ENCODE data around the gene PNPLA2. TPM values are rescaled to one million over a fixed set of nuclear protein-coding genes. Genes with fewer than 3 reads are reported as not detected.

The PNPLA2 gene
- total and polyA plus RNA-seq, 5 donors from 2014 or later, result 23.9 to 195 (median 24.9) TPM

DNA sequence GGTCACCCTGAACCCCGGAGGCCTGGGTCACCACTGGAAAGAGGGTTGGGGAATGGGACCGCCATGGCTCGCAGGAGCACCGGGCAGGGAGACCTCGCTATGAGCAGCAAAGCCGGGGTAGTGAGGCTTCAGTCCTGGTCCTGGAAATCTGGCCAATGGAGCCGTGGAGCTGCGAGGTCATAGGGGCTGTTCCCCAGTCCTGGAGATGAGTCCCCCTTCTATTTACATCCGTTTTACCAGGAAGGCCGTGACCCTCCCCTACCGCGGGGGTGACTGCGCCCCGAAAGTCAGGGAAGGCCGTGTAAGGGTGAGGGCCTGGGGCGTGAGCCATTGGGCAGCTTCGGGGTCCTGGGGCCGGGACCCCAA, 14.1 kb upstream of the PNPLA2 start:
- no peak for ATAC-seq (ENCODE audit: low read depth in 2 of 2)
- H3K27me3 Mint-ChIP-seq, result peaks cover 2% of the 10 kb centered on the region

DNA sequence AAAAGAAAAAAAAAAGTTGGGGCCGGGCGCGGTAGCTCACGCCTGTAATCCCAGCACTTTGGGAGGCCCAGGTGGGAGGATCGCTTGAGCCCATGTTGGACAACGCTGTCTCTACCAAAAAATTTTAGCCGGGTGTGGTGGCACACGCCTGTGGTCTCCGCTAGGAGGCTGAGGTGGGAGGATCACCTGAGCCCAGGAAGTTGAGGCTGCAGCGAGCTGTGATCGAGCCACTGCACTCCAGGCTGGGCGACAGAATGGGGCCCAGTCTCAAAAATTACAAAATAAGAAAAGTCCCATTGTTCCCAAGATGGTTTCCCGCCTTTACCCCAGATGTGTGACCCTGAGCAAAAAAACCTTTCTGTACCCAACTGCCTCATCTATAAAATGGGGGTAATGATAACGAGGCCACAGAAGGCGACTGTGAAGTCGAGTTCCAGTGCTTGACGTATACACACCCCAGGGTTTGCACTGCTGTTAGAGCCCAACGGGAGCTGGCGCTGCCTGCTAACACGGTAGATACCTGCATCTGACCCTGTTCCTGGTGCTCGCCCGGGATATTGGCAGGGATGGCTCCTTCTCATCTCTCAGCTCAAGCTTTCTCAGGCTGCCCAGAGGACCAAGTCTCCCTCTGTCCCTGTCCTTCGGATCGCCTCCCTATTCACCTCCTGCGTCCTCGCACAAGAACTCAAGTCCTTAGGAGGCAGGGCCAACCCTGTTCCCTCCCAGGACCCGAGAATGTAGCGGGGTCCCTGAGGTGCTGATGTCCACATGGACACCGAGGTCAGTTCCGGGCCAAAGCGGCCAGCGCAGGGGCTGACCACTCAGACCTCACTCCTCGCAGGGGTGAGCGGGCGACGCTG, 10.1 kb upstream of the PNPLA2 start:
- Histone ChIP-seq H3K9me3 (ENCODE audit: control insufficient read depth in 2 of 2, low read length in 2 of 2) (no peaks in the 10 kb centered on the region), H3K27me3 (ENCODE audit: control insufficient read depth, insufficient read depth, low read length) (no peaks in the 10 kb centered on the region), H3K4me1 (ENCODE audit: control insufficient read depth, insufficient read depth, low read length, poor library complexity, severe bottlenecking) (peaks cover 50% of the 10 kb centered on the region), H3K27ac (ENCODE audit: insufficient read depth, low read length, poor library complexity, severe bottlenecking) (peak overlapping the region; percentile 95), H3K4me3 (ENCODE audit: low read depth, low read length) (peak overlapping the region; percentile 76), H3K36me3 (ENCODE audit: control insufficient read depth, insufficient read depth, low read length) (peaks cover 22% of the 10 kb centered on the region)
- H3K4me3 Mint-ChIP-seq, result peak overlapping the region; percentile 94 to 98 (median 96)
- peaks cover 5% of the 10 kb centered on the region for H3K36me3 Mint-ChIP-seq
- peak in 2 of 3 donors; percentile 29 to 51 for DNase-seq
- no peaks in the 10 kb centered on the region for H3K9me3 Mint-ChIP-seq
- H3K27me3 Mint-ChIP-seq, result peaks cover 4% of the 10 kb centered on the region
- peaks cover 6 to 57% (median 17%) of the 10 kb centered on the region in 4 donors for H3K4me1 Mint-ChIP-seq
- H3K27ac Mint-ChIP-seq, result peak overlapping the region; percentile 93 to 99 (median 97)
- no peak for ATAC-seq (ENCODE audit: low read depth in 2 of 2)

More for the DNA sequence above, 14.1 kb upstream of the PNPLA2 start:
- H3K9me3 ChIP-seq (ENCODE audit: control insufficient read depth in 2 of 2, low read length in 2 of 2), result no peaks in the 10 kb centered on the region
- H3K4me1 Mint-ChIP-seq, result peaks cover 0 to 30% (median 9%) of the 10 kb centered on the region in 4 donors
- H3K36me3 Mint-ChIP-seq, result no peaks in the 10 kb centered on the region
- peak overlapping the region; percentile 9 to 72 (median 59) for H3K27ac Mint-ChIP-seq
- peaks cover 35% of the 10 kb centered on the region for H3K4me1 ChIP-seq (ENCODE audit: control insufficient read depth, insufficient read depth, low read length, poor library complexity, severe bottlenecking)
- H3K36me3 ChIP-seq (ENCODE audit: control insufficient read depth, insufficient read depth, low read length), result no peaks in the 10 kb centered on the region
- H3K9me3 Mint-ChIP-seq, result no peaks in the 10 kb centered on the region
- peak overlapping the region; percentile 83 to 86 (median 86) for H3K4me3 Mint-ChIP-seq
- H3K4me3 ChIP-seq (ENCODE audit: low read depth, low read length), result peak overlapping the region; percentile 71
- no peaks in the 10 kb centered on the region for H3K27me3 ChIP-seq (ENCODE audit: control insufficient read depth, insufficient read depth, low read length)
- H3K27ac ChIP-seq (ENCODE audit: insufficient read depth, low read length, poor library complexity, severe bottlenecking), result peak overlapping the region; percentile 80
- DNase-seq, result no peak

DNA sequence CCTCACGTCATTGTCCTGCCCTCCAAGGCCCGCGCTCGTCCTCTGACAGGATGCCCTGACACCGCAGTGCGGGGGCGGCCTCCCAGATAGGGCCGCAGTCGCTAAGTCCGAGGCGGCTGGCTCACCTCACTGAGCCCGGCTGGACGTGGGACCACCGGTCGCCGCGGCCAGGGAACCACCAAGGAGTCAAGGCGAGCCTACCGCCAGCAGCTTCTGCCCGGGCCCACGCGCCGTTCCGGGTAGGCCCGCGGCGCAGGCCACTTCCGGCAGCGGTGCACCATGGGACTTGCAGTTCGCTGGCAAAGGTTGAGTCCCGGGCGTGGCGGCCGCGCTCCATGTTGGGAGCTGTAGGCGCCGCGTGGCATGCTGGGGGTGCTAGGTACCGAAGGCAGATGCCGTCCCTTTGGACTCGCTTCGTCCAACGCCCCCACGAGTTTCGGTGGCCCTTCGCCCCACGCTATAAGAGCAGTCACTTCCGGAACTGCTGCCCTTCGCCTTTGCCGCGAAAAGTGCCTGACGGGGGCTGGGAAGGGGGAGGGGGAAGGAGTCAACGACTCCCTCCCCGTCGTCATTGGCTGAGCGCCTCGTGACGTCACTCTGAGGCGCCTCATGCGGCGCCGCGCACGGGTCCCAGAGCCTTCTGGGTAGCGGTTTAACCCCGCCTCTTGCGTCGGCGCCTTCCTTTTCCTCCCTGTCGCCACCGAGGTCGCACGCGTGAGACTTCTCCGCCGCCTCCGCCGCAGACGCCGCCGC, 9.3 kb upstream of the PNPLA2 start, which contains the start of gene RPLP2:
TSS of gene RPLP2 (plus strand) at position 681 of the 753 bp plus-strand sequence. CDS start 268 bp downstream, outside the sequence.
- Histone ChIP-seq H3K27ac (ENCODE audit: insufficient read depth, low read length, poor library complexity, severe bottlenecking) (peak within 1 kb of the TSS; percentile 95), H3K9me3 (ENCODE audit: control insufficient read depth in 2 of 2, low read length in 2 of 2) (no peaks in the 10 kb centered on the region), H3K4me3 (ENCODE audit: low read depth, low read length) (peak within 1 kb of the TSS; percentile 76), H3K36me3 (ENCODE audit: control insufficient read depth, insufficient read depth, low read length) (peaks cover 22% of the 10 kb centered on the region), H3K4me1 (ENCODE audit: control insufficient read depth, insufficient read depth, low read length, poor library complexity, severe bottlenecking) (peaks cover 42% of the 10 kb centered on the region), H3K27me3 (ENCODE audit: control insufficient read depth, insufficient read depth, low read length) (no peaks in the 10 kb centered on the region)
- Mint-ChIP-seq H3K9me3 (no peaks in the 10 kb centered on the region), H3K27me3 (peaks cover 4% of the 10 kb centered on the region), H3K4me1 (peaks cover 6 to 49% (median 17%) of the 10 kb centered on the region in 4 donors), H3K4me3 (peak within 1 kb of the TSS; percentile 94 to 98 (median 96)), H3K27ac (peak within 1 kb of the TSS; percentile 93 to 99 (median 97)), H3K36me3 (peaks cover 5% of the 10 kb centered on the region)
- peak; percentile 97 to 98 (median 98) for DNase-seq
- ATAC-seq (ENCODE audit: low read depth in 2 of 2), result peak; percentile 86 to 89

DNA sequence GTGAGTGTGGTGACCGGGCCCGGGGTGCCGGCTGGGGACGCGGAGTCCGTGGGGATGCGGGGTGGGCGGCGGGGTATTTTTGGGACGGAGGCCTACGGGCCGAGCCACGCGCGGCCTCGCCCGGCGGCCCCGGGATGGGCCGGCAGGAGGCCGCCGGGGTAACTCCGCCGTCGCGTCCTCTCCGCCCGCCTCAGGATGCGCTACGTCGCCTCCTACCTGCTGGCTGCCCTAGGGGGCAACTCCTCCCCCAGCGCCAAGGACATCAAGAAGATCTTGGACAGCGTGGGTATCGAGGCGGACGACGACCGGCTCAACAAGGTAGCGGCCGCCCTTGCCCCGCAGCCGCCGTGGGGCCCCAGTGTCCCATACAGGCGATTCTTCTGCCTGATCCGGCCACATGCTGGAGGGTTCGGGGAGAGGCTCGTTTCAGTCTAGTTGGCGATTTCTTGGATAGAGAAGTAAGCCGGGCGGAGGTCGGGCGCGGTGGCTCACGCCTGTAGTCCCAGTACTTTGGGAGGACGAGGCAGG, 8.6 kb upstream of the PNPLA2 start:
- H3K4me3 ChIP-seq (ENCODE audit: low read depth, low read length), result peak overlapping the region; percentile 59
- H3K9me3 ChIP-seq (ENCODE audit: control insufficient read depth in 2 of 2, low read length in 2 of 2), result no peaks in the 10 kb centered on the region
- H3K27me3 ChIP-seq (ENCODE audit: control insufficient read depth, insufficient read depth, low read length), result no peaks in the 10 kb centered on the region
- H3K36me3 Mint-ChIP-seq, result peaks cover 5% of the 10 kb centered on the region
- peaks cover 22% of the 10 kb centered on the region for H3K36me3 ChIP-seq (ENCODE audit: control insufficient read depth, insufficient read depth, low read length)
- peak in 1 of 2 donors; percentile 10 for ATAC-seq (ENCODE audit: low read depth in 2 of 2)
- H3K9me3 Mint-ChIP-seq, result no peaks in the 10 kb centered on the region
- H3K4me1 Mint-ChIP-seq, result peaks cover 6 to 47% (median 17%) of the 10 kb centered on the region in 4 donors
- peak overlapping the region; percentile 93 to 99 (median 97) for H3K27ac Mint-ChIP-seq
- peak overlapping the region; percentile 94 to 98 (median 96) for H3K4me3 Mint-ChIP-seq
- peaks cover 4% of the 10 kb centered on the region for H3K27me3 Mint-ChIP-seq
- DNase-seq, result no peak
- peaks cover 37% of the 10 kb centered on the region for H3K4me1 ChIP-seq (ENCODE audit: control insufficient read depth, insufficient read depth, low read length, poor library complexity, severe bottlenecking)
- peak overlapping the region; percentile 95 for H3K27ac ChIP-seq (ENCODE audit: insufficient read depth, low read length, poor library complexity, severe bottlenecking)

DNA sequence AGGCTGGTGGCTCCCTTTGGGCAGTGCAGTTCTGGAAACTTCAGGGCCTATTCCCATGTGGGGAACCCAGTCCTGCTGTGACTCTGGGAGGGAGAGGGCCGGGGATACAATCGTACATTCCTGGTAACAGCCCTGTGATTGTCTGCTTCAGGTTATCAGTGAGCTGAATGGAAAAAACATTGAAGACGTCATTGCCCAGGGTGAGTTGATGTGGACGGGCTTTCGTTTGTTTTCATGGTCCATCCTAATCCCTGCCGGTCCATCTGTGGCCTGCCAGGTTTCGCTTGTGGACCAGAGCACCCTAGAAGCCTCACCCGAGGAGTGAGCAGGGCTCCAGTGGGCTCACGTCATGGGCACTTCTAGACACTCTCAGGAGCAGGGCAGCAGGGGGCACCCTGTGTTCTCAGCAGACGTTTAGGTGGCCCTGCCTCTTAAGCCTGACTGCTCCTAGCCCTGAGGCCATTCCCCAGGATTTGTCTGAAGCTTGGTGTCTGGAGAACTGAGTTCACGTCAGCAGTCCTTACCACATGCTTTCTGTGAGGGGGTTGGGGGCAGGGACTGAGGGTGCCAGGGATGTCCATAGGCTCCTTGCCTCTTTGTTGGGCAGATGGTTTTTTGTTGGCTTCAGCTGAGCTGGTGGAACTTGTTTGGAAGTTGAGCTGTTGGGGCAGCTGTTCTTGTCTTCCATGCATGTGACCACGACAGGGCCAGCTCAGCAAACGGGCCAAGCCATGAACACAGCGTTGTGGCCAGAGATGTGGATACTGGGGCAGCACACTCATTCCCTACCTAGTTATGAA, 7.1 kb upstream of the PNPLA2 start:
- Histone ChIP-seq H3K4me3 (ENCODE audit: low read depth, low read length) (peak overlapping the region; percentile 59), H3K36me3 (ENCODE audit: control insufficient read depth, insufficient read depth, low read length) (peaks cover 22% of the 10 kb centered on the region), H3K27ac (ENCODE audit: insufficient read depth, low read length, poor library complexity, severe bottlenecking) (peak overlapping the region; percentile 95), H3K9me3 (ENCODE audit: control insufficient read depth in 2 of 2, low read length in 2 of 2) (no peaks in the 10 kb centered on the region), H3K4me1 (ENCODE audit: control insufficient read depth, insufficient read depth, low read length, poor library complexity, severe bottlenecking) (peaks cover 31% of the 10 kb centered on the region), H3K27me3 (ENCODE audit: control insufficient read depth, insufficient read depth, low read length) (no peaks in the 10 kb centered on the region)
- Mint-ChIP-seq H3K27ac (peak overlapping the region in 2 of 3 donors; percentile 42 to 74), H3K4me1 (peaks cover 6 to 45% (median 17%) of the 10 kb centered on the region in 4 donors), H3K27me3 (peaks cover 4% of the 10 kb centered on the region), H3K36me3 (peaks cover 5% of the 10 kb centered on the region), H3K9me3 (no peaks in the 10 kb centered on the region), H3K4me3 (peak overlapping the region; percentile 82 to 96 (median 88))
- no peak for ATAC-seq (ENCODE audit: low read depth in 2 of 2)
- DNase-seq, result no peak

DNA sequence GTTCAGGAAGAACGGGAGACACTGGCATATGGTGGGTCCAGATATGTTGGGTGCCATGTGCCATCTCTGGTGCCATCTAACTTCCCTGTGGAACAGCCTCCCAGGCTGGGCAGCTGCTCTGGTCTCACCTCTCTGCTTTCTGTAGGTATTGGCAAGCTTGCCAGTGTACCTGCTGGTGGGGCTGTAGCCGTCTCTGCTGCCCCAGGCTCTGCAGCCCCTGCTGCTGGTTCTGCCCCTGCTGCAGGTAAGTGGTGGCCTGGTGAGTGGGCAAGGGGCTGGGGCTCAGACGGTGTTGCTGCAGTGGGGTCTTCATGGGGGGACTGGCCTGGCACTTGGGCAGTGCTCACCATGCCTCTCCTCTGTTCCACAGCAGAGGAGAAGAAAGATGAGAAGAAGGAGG, 6.3 kb upstream of the PNPLA2 start:
- peak overlapping the region; percentile 50 to 96 (median 70) for H3K4me3 Mint-ChIP-seq
- H3K27me3 Mint-ChIP-seq, result peaks cover 4% of the 10 kb centered on the region
- peak overlapping the region in 1 of 3 donors; percentile 25 for H3K27ac Mint-ChIP-seq
- no peaks in the 10 kb centered on the region for H3K9me3 ChIP-seq (ENCODE audit: control insufficient read depth in 2 of 2, low read length in 2 of 2)
- no peak for ATAC-seq (ENCODE audit: low read depth in 2 of 2)
- H3K9me3 Mint-ChIP-seq, result no peaks in the 10 kb centered on the region
- H3K4me1 Mint-ChIP-seq, result peaks cover 6 to 45% (median 17%) of the 10 kb centered on the region in 4 donors
- H3K4me1 ChIP-seq (ENCODE audit: control insufficient read depth, insufficient read depth, low read length, poor library complexity, severe bottlenecking), result peaks cover 31% of the 10 kb centered on the region
- no peak overlapping the region for H3K27ac ChIP-seq (ENCODE audit: insufficient read depth, low read length, poor library complexity, severe bottlenecking)
- H3K27me3 ChIP-seq (ENCODE audit: control insufficient read depth, insufficient read depth, low read length), result no peaks in the 10 kb centered on the region
- no peak for DNase-seq
- peaks cover 5% of the 10 kb centered on the region for H3K36me3 Mint-ChIP-seq
- peaks cover 22% of the 10 kb centered on the region for H3K36me3 ChIP-seq (ENCODE audit: control insufficient read depth, insufficient read depth, low read length)
- H3K4me3 ChIP-seq (ENCODE audit: low read depth, low read length), result no peak overlapping the region

DNA sequence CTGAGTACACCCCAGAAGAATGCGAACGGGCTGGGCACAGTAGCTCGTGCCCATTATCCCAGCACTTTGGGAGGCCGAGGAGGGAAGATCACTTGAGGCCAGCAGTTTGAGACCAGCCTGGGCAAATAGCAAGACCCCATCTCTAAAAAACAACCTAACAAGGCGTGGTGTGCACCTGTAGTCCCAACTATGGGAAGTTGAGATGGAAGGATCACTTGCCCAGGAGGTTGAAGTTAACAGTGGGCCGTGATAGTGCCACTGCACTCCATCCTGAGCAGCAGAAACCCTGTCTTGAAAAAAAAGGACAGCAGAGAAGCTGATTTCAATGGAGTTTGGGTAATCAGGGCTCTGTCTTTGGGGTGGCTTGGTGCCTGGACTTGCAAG, 5.7 kb upstream of the PNPLA2 start:
- no peak overlapping the region for H3K27ac ChIP-seq (ENCODE audit: insufficient read depth, low read length, poor library complexity, severe bottlenecking)
- peaks cover 5% of the 10 kb centered on the region for H3K36me3 Mint-ChIP-seq
- H3K4me3 ChIP-seq (ENCODE audit: low read depth, low read length), result no peak overlapping the region
- ATAC-seq (ENCODE audit: low read depth in 2 of 2) (no peak), DNase-seq (no peak)
- H3K9me3 ChIP-seq (ENCODE audit: control insufficient read depth in 2 of 2, low read length in 2 of 2), result no peaks in the 10 kb centered on the region
- H3K36me3 ChIP-seq (ENCODE audit: control insufficient read depth, insufficient read depth, low read length), result peaks cover 22% of the 10 kb centered on the region
- peaks cover 6 to 41% (median 13%) of the 10 kb centered on the region in 4 donors for H3K4me1 Mint-ChIP-seq
- no peaks in the 10 kb centered on the region for H3K27me3 ChIP-seq (ENCODE audit: control insufficient read depth, insufficient read depth, low read length)
- H3K9me3 Mint-ChIP-seq, result no peaks in the 10 kb centered on the region
- H3K27ac Mint-ChIP-seq, result peak overlapping the region in 1 of 3 donors; percentile 5
- H3K4me1 ChIP-seq (ENCODE audit: control insufficient read depth, insufficient read depth, low read length, poor library complexity, severe bottlenecking), result peaks cover 31% of the 10 kb centered on the region
- H3K27me3 Mint-ChIP-seq, result peaks cover 4% of the 10 kb centered on the region
- peak overlapping the region in 1 of 4 donors; percentile 96 for H3K4me3 Mint-ChIP-seq
